AG09309 (cell line): ENCODE results near the gene TRIM15.

Experiments used
- DNase-seq: peaks from one replicate; pipeline ENCODE4 v3.0.0-alpha.2; 2010; ENCODE audit warnings: low read depth
- H3K4me3 ChIP-seq: 2 replicates; pipeline ENCODE4 v1.5.1; 2011; ENCODE audit warnings: mild to moderate bottlenecking, low read depth, low read length, moderate library complexity; ENCODE audit not compliant: control insufficient read depth
- CTCF ChIP-seq: IDR thresholded peaks from 2 replicates; pipeline ENCODE4 v1.5.1; 2011; ENCODE audit warnings: mild to moderate bottlenecking, low read depth, low read length, inconsistent platforms; ENCODE audit not compliant: insufficient read depth, control insufficient read depth; ENCODE audit errors: missing control alignments

The TRIM15 gene

GRCh38 chr6:30185846-30186484, 22.6 kb downstream of the TRIM15 start:
- no peak for TF ChIP-seq CTCF
- no peak for DNase-seq
- H3K4me3 ChIP-seq: no peak overlapping the region

GRCh38 chr6:30188541-30188940, 25.2 kb downstream of the TRIM15 start:
- TF ChIP-seq CTCF: no peak
- H3K4me3 ChIP-seq: no peak overlapping the region
- no peak for DNase-seq

GRCh38 chr6:30192076-30192475, 28.7 kb downstream of the TRIM15 start:
- no peak overlapping the region for H3K4me3 ChIP-seq
- DNase-seq: no peak
- TF ChIP-seq CTCF: no peak

GRCh38 chr6:30194797-30195690, 31.7 kb downstream of the TRIM15 start:
- DNase-seq: no peak
- no peak for TF ChIP-seq CTCF
- no peak overlapping the region for H3K4me3 ChIP-seq

- H3K4me3 ChIP-seq: no peak overlapping the region
- TF ChIP-seq CTCF: no peak
- no peak for DNase-seq
These were observed 32.6 kb downstream of the TRIM15 start for GRCh38 chr6:30195951-30196350.

- TF ChIP-seq CTCF: no peak
- no peak overlapping the region for H3K4me3 ChIP-seq
- no peak for DNase-seq
These were observed 33.0 kb downstream of the TRIM15 start for GRCh38 chr6:30196376-30196775.
